Stimulated activated CD8-positive, alpha-beta memory T cell treated with anti-CD3 and anti-CD28 coated beads, Interleukin-4, amount 100 ng/mL, for 4 hours (primary cell): ENCODE data around the gene PPP1R13B.

Source experiments
- DNase-seq, 2 donors: peaks; one replicate each; pipeline ENCODE4 v3.0.0-alpha.2; 2020; ENCODE audit warnings: low read depth in 2 of 2, low spot score in 1 of 2

The PPP1R13B gene

GRCh38 chr14:103688906-103689902 is 158.2 kb downstream of the PPP1R13B start:
- no peak for DNase-seq

DNA sequence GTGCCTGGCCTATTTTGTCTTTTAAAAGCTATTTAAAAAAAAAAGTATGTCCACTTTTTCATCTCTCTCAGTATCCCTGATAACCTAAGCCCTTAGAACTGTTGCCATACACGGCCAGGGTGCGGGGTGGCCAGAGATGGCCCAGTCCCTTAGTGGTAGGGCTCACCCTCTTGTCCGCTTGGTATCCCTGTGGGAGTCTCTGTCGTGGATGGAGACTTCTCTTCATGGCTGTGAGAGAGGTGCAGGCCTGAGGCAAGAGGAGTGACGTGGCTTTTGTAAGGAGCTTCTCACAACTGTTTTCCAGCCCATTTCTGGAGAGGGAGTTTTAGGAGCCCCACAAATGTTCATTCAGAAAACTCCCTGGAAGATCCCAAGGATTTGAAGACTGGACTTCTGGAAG is 158.9 kb downstream of the PPP1R13B start:
- no peak for DNase-seq

DNA sequence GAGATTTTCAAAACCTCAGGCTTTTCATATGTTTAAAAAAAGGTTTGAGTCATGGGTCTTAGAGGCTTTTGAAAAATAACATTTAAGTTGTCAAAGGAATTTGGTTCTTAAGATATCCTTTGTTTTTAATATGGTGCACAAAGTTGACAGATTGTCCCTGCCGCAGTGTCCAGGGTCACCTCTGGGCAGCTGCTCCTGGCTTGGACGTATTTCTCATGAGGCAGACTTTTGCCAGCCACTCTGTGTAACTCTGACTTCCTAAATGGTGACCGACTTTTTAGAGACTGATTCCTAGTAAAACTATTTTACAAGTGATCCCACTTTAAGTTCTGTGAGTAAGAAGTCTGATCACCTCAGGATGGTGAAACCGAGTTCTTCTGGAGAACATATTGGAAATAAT is 159.7 kb downstream of the PPP1R13B start:
- no peak for DNase-seq

DNA sequence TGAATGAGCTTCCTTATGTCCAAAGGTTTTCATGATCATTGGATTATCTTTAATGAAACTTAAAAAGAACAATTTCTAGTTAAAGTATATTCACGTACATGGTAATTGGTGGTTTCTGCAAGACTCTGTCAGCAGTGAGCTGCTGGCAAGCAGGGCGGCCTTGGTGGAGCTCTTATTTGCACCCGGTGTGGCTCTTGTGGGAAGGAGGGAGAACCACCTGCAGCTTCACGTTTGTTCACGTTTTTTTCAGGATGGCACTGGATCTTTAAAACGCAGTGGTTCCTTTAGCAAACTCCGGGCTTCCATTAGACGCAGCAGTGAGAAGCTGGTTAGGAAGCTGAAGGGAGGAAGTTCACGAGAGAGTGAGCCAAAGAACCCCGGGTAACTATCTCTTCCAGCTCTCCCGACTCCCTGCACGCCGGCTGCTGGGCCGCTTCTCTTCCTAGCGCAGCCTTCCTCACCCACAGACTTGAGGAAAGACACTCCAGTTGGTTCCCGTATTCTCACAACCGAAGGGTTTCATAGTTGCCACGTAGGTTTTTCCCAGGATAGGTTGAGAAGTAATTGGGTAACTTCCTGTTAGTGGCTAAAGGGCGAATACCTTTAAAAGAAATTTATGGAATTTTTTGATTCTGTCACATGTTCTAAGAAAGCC is 160.4 kb downstream of the PPP1R13B start:
- no peak for DNase-seq

DNA sequence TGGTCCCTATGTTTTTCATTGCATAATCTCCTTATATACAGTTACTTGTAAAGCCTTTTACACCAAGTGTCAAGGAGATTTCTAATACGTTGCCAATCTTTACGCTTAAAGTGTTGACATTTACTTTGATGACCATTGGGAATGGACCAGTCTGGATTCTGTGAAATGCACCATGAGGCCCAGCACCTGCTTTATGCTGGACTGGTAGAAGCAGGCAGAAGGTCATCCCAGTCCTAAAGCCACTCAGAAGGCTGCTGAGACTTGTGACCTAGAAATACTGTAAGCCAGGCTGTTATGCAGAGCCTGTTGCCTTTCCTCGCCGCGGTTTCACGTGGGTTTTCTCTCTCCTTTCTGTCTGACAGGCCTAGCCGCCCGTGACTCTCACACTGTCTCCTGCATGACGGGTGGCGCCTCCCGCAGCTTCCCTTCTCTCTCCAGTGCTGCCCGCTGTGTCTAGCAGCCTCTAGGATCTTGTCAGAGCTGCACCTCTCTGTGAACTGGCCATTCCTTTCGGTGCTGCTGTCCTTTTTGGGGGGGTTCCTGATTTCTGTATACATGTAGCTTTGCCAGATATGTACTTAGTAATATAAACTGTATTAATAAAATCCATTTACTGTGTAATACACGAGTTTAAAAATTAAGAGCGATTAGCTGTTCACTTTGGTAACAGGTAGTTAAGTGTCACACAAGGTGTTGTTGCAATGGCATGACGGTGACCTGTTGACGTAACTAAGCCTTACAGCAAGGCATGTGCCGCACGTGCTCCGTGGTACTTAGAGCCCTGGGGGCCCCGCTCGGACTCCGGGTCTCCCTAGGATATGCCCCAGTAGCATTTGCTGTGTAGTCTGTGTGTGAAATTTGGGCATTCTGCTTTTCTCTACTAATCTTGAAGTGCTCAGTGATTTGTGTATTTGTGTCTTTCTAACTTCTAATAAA is 161.8 kb downstream of the PPP1R13B start:
- DNase-seq: no peak

DNA sequence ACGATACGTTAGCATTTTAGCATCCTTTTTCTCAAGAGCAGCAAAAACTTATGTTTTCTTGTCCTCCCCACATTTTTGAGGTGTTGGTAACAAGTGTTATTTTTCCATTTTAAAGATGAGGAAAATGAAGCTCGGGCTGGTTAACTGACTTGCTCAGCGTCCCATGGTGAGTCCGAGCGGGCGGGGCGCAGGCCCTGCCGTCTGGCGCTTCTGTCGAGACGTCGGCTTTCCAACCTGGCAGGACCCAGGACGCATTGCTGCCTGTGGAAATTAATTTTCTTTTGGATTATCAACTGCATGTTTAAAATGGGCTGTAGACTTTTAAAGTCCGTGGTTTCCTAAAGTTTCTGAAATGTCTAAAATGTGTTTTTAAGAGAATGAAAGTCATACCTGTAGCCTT is 162.5 kb downstream of the PPP1R13B start:
- no peak for DNase-seq

DNA sequence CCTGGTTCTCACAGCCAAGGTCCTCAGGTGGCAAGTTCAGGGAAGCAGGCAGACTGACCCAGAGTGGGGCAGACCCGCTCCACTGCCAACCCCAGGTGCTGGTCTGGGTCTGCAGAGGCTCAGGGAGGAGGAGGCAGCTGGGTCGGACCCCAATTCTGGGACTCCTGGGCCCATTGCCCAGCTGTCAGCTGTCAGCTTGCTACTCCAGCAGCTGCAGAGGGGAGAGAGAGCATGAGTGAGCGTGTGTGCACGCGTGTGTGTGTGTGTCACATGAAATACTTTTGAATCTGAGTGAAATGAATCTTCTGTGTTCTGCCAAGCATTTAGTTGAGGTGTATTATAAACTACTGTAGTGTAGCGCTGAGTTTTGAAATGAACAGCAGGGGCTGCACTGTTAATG is 162.9 kb downstream of the PPP1R13B start:
- no peak for DNase-seq
